DOHH2 (cell line): Measurements from ENCODE around the gene ESPN.
A peak's percentile ranks its signal among the peaks of the same experiment; 100 is the strongest.

Source experiments
- CTCF ChIP-seq: fragments of 200-600 bp; sonication (generic); IDR thresholded peaks from one replicate; pipeline ENCODE4 v1.5.1; 2014; ENCODE audit warnings: antibody characterized with exemption, mild to moderate bottlenecking, low read depth, low read length; ENCODE audit not compliant: poor library complexity, severe bottlenecking
- EZH2phosphoT487 ChIP-seq: fragments of 200-600 bp; sonication (generic); IDR thresholded peaks from 2 replicates; pipeline ENCODE4 v1.6.1; 2017; ENCODE audit warnings: borderline replicate concordance, mild to moderate bottlenecking, antibody characterized with exemption, low read length, moderate library complexity, mixed read lengths

DNA sequence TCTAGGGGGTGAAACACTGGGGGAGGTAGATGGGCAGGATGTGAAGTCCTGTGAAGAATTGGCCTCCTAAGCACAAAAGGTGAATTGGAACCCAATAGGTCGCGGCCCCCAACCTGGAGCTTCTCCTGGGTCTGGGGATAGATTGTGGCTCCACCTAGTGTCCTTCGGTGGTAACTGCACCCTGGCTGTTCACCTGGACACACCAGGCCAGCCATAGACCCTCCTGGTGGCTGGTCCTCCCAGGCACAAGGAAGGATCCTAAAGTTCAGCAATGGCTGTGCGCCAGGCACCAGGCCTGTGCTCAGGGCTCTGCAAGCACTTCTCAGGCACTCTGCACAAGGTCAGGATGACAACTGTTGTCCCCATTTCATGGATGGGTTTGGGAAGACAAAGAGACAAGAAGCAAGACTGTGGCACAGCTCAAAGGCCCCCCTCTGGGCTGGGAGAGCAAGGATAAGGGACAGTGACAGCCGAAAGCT, 13.5 kb downstream of the ESPN start:
- TF ChIP-seq CTCF = peak; percentile 89
- no peak for TF ChIP-seq EZH2phosphoT487
